AG08395 (cell line): ENCODE results near the gene SMAD5.

Experiments
- DNase-seq: peaks from one replicate; pipeline ENCODE4 v3.0.0; 2012; ENCODE audit warnings: mixed read lengths, low spot score

SMAD5 gene

GRCh38 chr5:136115183-136115865, 17.3 kb upstream of the SMAD5 start:
- DNase-seq: no peak

- no peak for DNase-seq
Observed at GRCh38 chr5:136120529-136120928, 12.1 kb upstream of the SMAD5 start.

GRCh38 chr5:136123236-136123768, 9.3 kb upstream of the SMAD5 start:
- DNase-seq: no peak

GRCh38 chr5:136127560-136127959, 5.1 kb upstream of the SMAD5 start:
- DNase-seq: no peak

- no peak for DNase-seq
Observed at GRCh38 chr5:136128481-136128880, 4.2 kb upstream of the SMAD5 start.

GRCh38 chr5:136129445-136129844, 3.2 kb upstream of the SMAD5 start:
- DNase-seq: no peak

- DNase-seq: no peak
Observed at GRCh38 chr5:136130581-136130980, 2.1 kb upstream of the SMAD5 start.

GRCh38 chr5:136132087-136132486, 558 bp upstream of the SMAD5 start:
- DNase-seq: no peak

- peak; percentile 54 for DNase-seq
Observed at GRCh38 chr5:136133222-136133921, 727 bp downstream of the SMAD5 start.

GRCh38 chr5:136133922-136134379, 1.3 kb downstream of the SMAD5 start:
- no peak for DNase-seq

- DNase-seq: no peak
Observed at GRCh38 chr5:136134653-136135052, 2.0 kb downstream of the SMAD5 start.

- DNase-seq: no peak
Observed at GRCh38 chr5:136135536-136135935, 2.9 kb downstream of the SMAD5 start.

GRCh38 chr5:136137497-136138220, 5.0 kb downstream of the SMAD5 start:
- peak; percentile 13 for DNase-seq

- no peak for DNase-seq
Observed at GRCh38 chr5:136141561-136141960, 8.9 kb downstream of the SMAD5 start.

- no peak for DNase-seq
Observed at GRCh38 chr5:136143312-136143711, 10.7 kb downstream of the SMAD5 start.

- DNase-seq: no peak
Observed at GRCh38 chr5:136143763-136144162, 11.1 kb downstream of the SMAD5 start.

- no peak for DNase-seq
Observed at GRCh38 chr5:136145030-136145429, 12.4 kb downstream of the SMAD5 start.

GRCh38 chr5:136146201-136146600, 13.6 kb downstream of the SMAD5 start:
- no peak for DNase-seq

- DNase-seq: no peak
Observed at GRCh38 chr5:136147632-136148031, 15.0 kb downstream of the SMAD5 start.

- DNase-seq: no peak
Observed at GRCh38 chr5:136149891-136150290, 17.2 kb downstream of the SMAD5 start.

- DNase-seq: no peak
Observed at GRCh38 chr5:136153581-136154236, 21.1 kb downstream of the SMAD5 start.

GRCh38 chr5:136155078-136155477, 22.4 kb downstream of the SMAD5 start:
- DNase-seq: no peak
